ENCODE results near the gene PLN. TPM values are rescaled to one million over a fixed set of nuclear protein-coding genes. Genes with fewer than 3 reads are reported as not detected.

PLN gene
- total RNA-seq, 4 donors from 2014 or later = 1.5 to 11.2 (median 5.3) TPM

DNA sequence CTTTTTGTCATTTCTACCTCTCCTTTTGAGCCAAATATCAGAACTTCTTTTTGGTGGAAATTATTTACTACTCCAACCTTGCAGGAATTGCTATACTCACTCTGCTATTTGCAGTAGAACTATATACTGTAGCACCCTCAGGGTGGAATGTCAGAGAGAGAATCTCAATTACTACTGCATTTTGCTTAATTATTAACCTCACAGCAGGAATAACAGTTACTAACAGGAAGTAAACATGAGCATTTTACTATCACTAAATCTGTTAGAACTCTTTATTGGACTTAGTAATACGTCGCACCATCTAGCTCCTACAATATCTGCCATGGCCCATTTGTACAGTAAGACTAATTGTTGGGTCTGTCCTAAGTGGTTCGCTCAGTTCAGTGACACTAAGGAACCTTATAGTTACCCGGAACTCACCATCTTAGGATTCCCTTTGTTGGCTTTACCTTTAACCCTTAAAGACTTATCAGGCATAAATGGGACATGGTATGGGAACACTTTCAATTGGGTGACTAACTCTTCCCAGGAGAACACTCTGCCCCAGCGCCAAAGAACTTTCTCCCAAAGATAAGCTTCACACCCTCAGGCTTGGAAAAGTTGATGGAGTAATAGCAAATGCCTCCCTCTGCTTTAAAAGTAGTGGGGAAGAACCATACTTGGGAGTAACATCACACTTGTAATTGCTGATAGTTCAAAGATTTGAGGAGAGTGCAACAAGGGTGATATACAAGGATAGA lies 38.8 kb downstream of the PLN start:
- no peak for DNase-seq (ENCODE audit: low spot score in 2 of 2)
- Histone ChIP-seq H3K9me3 (no peaks in the 10 kb centered on the region), H3K27ac (no peak overlapping the region), H3K36me3 (no peaks in the 10 kb centered on the region), H3K27me3 (no peaks in the 10 kb centered on the region), H3K4me1 (no peaks in the 10 kb centered on the region), H3K4me3 (no peak overlapping the region)
- WGBS = 94% methylated on average over 5 of the region's 5 CpGs
- TF ChIP-seq POLR2A (IDR thresholded peaks at IDR 0.05) = no peak
- no peak for TF ChIP-seq POLR2AphosphoS5 (IDR thresholded peaks at IDR 0.05)
- TF ChIP-seq, protein P1, sequence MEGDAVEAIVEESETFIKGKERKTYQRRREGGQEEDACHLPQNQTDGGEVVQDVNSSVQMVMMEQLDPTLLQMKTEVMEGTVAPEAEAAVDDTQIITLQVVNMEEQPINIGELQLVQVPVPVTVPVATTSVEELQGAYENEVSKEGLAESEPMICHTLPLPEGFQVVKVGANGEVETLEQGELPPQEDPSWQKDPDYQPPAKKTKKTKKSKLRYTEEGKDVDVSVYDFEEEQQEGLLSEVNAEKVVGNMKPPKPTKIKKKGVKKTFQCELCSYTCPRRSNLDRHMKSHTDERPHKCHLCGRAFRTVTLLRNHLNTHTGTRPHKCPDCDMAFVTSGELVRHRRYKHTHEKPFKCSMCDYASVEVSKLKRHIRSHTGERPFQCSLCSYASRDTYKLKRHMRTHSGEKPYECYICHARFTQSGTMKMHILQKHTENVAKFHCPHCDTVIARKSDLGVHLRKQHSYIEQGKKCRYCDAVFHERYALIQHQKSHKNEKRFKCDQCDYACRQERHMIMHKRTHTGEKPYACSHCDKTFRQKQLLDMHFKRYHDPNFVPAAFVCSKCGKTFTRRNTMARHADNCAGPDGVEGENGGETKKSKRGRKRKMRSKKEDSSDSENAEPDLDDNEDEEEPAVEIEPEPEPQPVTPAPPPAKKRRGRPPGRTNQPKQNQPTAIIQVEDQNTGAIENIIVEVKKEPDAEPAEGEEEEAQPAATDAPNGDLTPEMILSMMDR (IDR thresholded peaks at IDR 0.05) = no peak
- TF ChIP-seq EP300 (IDR thresholded peaks at IDR 0.05) = no peak

DNA sequence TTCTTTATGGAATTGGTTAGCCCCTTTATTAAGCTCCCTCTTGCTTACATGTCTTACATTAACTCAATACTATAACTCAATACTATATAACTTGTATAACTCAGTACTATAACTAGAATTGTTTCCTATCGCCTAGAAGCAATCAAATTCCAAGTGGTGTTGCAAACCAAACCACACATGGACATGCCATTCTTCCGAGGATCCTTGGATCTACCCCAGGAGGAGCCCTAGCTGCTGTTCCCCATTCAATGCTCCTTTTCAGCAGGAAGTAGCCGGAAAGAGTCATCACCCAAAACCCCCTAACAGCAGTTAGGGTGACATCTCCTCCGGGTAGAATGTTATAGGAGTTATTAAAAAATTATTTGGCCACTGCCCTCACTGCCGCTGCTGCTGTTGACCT lies 40.5 kb downstream of the PLN start:
- no peaks in the 10 kb centered on the region for H3K9me3 ChIP-seq
- H3K4me3 ChIP-seq = no peak overlapping the region
- no peaks in the 10 kb centered on the region for H3K27me3 ChIP-seq
- WGBS = 82% methylated on average over 5 of the region's 5 CpGs
- H3K4me1 ChIP-seq = no peaks in the 10 kb centered on the region
- no peak for TF ChIP-seq POLR2A (IDR thresholded peaks at IDR 0.05)
- TF ChIP-seq, protein P1 (IDR thresholded peaks at IDR 0.05) = no peak
- TF ChIP-seq POLR2AphosphoS5 (IDR thresholded peaks at IDR 0.05) = no peak
- TF ChIP-seq EP300 (IDR thresholded peaks at IDR 0.05) = no peak
- DNase-seq (ENCODE audit: low spot score in 2 of 2) = no peak
- no peak overlapping the region for H3K27ac ChIP-seq
- H3K36me3 ChIP-seq = no peaks in the 10 kb centered on the region

DNA sequence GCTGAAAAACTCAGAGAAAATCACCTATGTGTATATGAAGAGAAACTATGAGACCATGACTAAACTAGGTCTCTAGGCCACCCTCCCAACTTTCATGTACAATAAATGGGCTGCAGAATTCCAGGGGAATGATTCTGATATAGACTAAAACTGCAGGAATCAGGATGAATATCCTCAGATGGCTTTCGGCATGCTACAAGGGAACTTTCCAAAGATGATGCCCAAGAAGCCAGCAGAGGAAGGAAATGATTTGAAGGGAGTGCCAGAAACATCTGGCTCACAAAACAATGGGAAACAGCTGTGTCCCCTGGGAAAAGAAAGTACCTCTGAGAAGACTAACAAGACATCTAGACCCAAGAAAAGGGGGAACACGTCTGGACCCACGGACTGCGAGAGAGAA lies 41.1 kb downstream of the PLN start:
- no peak for TF ChIP-seq POLR2A (IDR thresholded peaks at IDR 0.05)
- TF ChIP-seq POLR2AphosphoS5 (IDR thresholded peaks at IDR 0.05) = no peak
- TF ChIP-seq, protein P1 (IDR thresholded peaks at IDR 0.05) = no peak
- no peak for TF ChIP-seq EP300 (IDR thresholded peaks at IDR 0.05)
- no peaks in the 10 kb centered on the region for H3K9me3 ChIP-seq
- WGBS = 60% methylated on average over 4 of the region's 4 CpGs
- H3K36me3 ChIP-seq = no peaks in the 10 kb centered on the region
- H3K27me3 ChIP-seq = no peaks in the 10 kb centered on the region
- no peak overlapping the region for H3K27ac ChIP-seq
- H3K4me3 ChIP-seq = no peak overlapping the region
- DNase-seq (ENCODE audit: low spot score in 2 of 2) = no peak
- H3K4me1 ChIP-seq = no peaks in the 10 kb centered on the region

DNA sequence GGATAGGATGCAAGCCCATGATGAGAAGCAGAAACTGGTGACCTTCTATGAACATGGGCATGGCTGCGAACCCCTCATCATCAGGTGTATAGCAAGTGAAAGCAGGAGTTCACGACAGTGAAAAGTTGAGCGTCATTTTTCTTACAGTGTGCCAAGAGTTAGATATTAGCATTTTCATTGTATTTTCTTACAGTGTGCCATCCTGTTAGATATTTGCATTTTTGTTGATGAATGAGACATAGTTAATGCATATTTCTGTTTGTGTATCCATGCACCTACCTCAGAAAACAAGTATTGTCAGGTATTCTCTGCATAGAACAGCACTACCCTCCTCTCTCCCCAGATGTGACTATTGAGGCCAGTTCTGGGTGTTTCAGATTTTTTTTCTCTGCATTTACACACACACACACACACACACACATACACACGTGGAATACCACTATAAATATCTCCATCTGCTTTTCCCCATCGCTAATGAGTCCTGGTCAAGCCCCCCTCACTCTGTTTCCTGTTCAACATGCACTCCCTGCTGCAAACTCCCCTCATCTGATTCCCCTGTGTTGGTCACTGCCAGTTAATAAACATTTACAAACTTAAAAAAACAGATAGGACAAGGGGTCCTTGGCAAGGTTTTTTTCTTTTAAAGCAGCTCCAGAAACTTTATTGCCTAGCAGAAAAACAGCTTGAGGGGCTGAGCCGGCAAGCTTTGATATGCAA lies 41.7 kb downstream of the PLN start:
- no peak for TF ChIP-seq POLR2AphosphoS5 (IDR thresholded peaks at IDR 0.05)
- no peak for TF ChIP-seq POLR2A (IDR thresholded peaks at IDR 0.05)
- no peak for TF ChIP-seq EP300 (IDR thresholded peaks at IDR 0.05)
- TF ChIP-seq, protein P1 (IDR thresholded peaks at IDR 0.05) = no peak
- Histone ChIP-seq H3K4me1 (no peaks in the 10 kb centered on the region), H3K27me3 (no peaks in the 10 kb centered on the region), H3K27ac (no peak overlapping the region), H3K4me3 (no peak overlapping the region), H3K36me3 (no peaks in the 10 kb centered on the region), H3K9me3 (no peaks in the 10 kb centered on the region)
- DNase-seq (ENCODE audit: low spot score in 2 of 2) = no peak
- WGBS = 47% methylated on average over 6 of the region's 6 CpGs

DNA sequence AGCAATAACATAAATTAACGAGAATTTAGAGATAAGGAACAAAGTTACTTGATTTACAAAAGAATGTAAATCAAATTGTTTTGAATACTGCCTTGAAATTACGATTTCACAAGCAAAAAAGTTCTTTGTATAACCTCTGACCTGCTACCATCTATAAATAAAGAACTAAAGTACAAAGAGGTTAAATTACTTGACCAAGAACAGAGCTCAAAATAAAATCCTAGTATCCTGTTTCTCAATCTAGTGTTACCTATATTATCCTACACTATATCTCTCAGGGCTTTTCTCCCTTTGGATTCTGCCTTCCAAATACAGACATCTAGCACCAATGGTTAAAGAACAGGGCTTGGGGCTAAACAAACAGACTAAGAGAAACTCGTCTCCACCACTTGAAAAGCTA lies 43.8 kb downstream of the PLN start:
- TF ChIP-seq POLR2AphosphoS5 (IDR thresholded peaks at IDR 0.05) = no peak
- TF ChIP-seq EP300 (IDR thresholded peaks at IDR 0.05) = no peak
- TF ChIP-seq, protein P1 (IDR thresholded peaks at IDR 0.05) = no peak
- TF ChIP-seq POLR2A (IDR thresholded peaks at IDR 0.05) = no peak
- H3K27me3 ChIP-seq = no peaks in the 10 kb centered on the region
- H3K36me3 ChIP-seq = no peaks in the 10 kb centered on the region
- no peak for DNase-seq (ENCODE audit: low spot score in 2 of 2)
- H3K9me3 ChIP-seq = no peaks in the 10 kb centered on the region
- H3K4me3 ChIP-seq = no peak overlapping the region
- H3K4me1 ChIP-seq = no peaks in the 10 kb centered on the region
- no peak overlapping the region for H3K27ac ChIP-seq
- 87% methylated on average over 3 of the region's 3 CpGs for WGBS

Data from suprapubic skin (tissue), 4 donors.